ENCODE data around the gene SPARCL1.
"Not testable (repeated sequence)": the region's sequence is repeated elsewhere in the genome, so short reads cannot be mapped to it uniquely, and the experiment has no call there.

The SPARCL1 gene

GRCh38 chr4:87465739-87466366 lies 63.3 kb downstream of the SPARCL1 start:
- no peak for DNase-seq
- Mint-ChIP-seq H3K27ac (no peak overlapping the region), H3K4me3 (no peak overlapping the region), H3K9me3 (no peaks in the 10 kb centered on the region), H3K27me3 (no peaks in the 10 kb centered on the region), H3K36me3 (ENCODE audit: low read depth) (no peaks in the 10 kb centered on the region), H3K4me1 (no peaks in the 10 kb centered on the region)
- no peak for ATAC-seq

DNA sequence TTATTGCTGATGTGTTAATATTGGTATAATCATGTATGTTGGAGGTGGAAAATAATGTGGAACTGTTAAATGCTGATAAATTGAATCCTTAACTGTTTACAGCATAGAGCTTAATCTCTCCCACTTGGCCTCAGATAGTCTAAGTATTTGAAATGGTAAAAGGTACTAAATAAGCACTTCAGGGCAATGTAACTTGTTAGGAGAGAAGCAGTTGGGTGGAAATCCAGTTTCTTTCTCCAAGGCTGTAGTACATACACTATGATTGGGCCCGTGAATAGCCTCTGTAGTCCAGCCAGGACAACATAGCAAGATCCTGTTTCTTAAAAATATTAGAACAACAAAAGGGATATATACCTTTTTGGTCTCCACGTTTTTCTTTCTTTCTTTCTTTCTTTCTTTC lies 67.1 kb downstream of the SPARCL1 start:
- H3K27me3 Mint-ChIP-seq, result no peaks in the 10 kb centered on the region
- DNase-seq, result no peak
- H3K36me3 Mint-ChIP-seq (ENCODE audit: low read depth), result peaks cover 17% of the 10 kb centered on the region
- ATAC-seq, result no peak
- no peak overlapping the region for H3K27ac Mint-ChIP-seq
- H3K9me3 Mint-ChIP-seq, result peaks cover 4% of the 10 kb centered on the region
- no peak overlapping the region for H3K4me3 Mint-ChIP-seq
- no peaks in the 10 kb centered on the region for H3K4me1 Mint-ChIP-seq

- Mint-ChIP-seq H3K9me3 (peaks cover 4% of the 10 kb centered on the region), H3K27me3 (no peaks in the 10 kb centered on the region), H3K4me1 (no peaks in the 10 kb centered on the region), H3K36me3 (ENCODE audit: low read depth) (peaks cover 17% of the 10 kb centered on the region), H3K27ac (no peak overlapping the region), H3K4me3 (no peak overlapping the region)
- no peak for DNase-seq
- ATAC-seq, result no peak
Observed at GRCh38 chr4:87461281-87461700, 67.9 kb downstream of the SPARCL1 start.

DNA sequence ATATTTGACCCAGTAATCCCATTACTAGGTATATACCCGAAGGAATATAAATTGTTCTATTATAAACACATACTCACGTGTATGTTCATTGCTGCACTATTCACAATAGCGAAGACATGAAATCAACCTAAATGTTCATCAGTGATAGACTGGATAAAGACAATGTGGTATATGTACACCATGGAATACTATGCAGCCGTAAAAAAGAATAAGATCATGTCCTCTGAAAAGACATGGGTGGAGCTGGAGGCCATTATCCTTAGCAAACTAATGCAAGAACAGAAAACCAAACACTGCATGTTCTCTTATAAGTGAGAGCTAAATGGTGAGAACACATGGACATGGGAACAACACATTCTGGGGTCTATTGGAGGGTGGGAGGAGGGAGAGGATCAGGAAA lies 70.3 kb downstream of the SPARCL1 start:
- Mint-ChIP-seq H3K4me3 (no peak overlapping the region), H3K36me3 (ENCODE audit: low read depth) (peaks cover 17% of the 10 kb centered on the region), H3K9me3 (peaks cover 4% of the 10 kb centered on the region), H3K27ac (no peak overlapping the region), H3K27me3 (no peaks in the 10 kb centered on the region), H3K4me1 (no peaks in the 10 kb centered on the region)
- ATAC-seq (no peak), DNase-seq (no peak)

DNA sequence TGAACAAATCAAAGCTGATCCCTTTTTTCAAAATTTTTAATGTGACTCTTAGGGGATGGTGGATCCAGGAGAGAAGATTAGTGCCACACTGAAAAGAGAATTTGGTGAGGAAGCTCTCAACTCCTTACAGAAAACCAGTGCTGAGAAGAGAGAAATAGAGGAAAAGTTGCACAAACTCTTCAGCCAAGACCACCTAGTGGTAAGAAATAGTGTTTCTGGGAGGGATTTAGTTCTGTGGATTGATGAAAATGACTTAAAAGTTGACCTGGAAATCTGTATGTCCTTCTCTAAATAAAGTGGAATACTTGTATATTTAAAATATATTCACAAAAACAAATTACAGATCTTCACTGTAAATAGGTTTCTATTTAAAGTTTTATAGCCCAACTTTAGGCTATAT lies 77.6 kb downstream of the SPARCL1 start:
- no peak overlapping the region for H3K4me3 Mint-ChIP-seq
- DNase-seq (no peak), ATAC-seq (no peak)
- H3K4me1 Mint-ChIP-seq, result no peaks in the 10 kb centered on the region
- no peak overlapping the region for H3K27ac Mint-ChIP-seq
- peaks cover 13% of the 10 kb centered on the region for H3K36me3 Mint-ChIP-seq (ENCODE audit: low read depth)
- no peaks in the 10 kb centered on the region for H3K9me3 Mint-ChIP-seq
- no peaks in the 10 kb centered on the region for H3K27me3 Mint-ChIP-seq

GRCh38 chr4:87446375-87446774 lies 82.8 kb downstream of the SPARCL1 start:
- H3K27ac Mint-ChIP-seq, H3K27me3 Mint-ChIP-seq, H3K9me3 Mint-ChIP-seq, ATAC-seq, DNase-seq, H3K4me1 Mint-ChIP-seq, H3K4me3 Mint-ChIP-seq: not testable (repeated sequence)
- H3K36me3 Mint-ChIP-seq (ENCODE audit: low read depth), result peaks cover 30% of the 10 kb centered on the region

- Mint-ChIP-seq H3K36me3 (ENCODE audit: low read depth) (peaks cover 28% of the 10 kb centered on the region), H3K4me3 (no peak overlapping the region), H3K27me3 (no peaks in the 10 kb centered on the region), H3K4me1 (no peaks in the 10 kb centered on the region), H3K9me3 (no peaks in the 10 kb centered on the region), H3K27ac (no peak overlapping the region)
- no peak for ATAC-seq
- no peak for DNase-seq
Observed at GRCh38 chr4:87445964-87446363, 83.2 kb downstream of the SPARCL1 start.

DNA sequence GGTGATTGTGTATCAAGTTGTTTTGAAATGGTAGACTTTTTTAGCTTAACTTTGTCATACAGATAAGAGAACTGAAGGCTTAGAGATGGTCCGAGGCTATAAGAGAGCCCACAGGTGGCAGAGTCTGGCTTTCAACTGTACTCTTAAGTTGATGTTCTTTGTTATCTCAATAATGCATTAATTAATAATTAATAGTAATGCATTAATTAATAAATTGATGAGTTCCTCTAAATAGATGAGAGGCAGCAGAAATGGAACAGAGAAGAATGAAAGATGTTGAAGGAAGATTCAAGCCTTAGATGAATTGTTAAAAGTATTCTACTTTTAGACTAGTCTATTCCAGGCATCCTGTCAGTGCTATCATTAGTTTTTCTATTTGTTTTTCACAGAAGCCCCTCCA lies 84.4 kb downstream of the SPARCL1 start:
- ATAC-seq (no peak), DNase-seq (no peak)
- Mint-ChIP-seq H3K4me3 (no peak overlapping the region), H3K27ac (no peak overlapping the region), H3K9me3 (no peaks in the 10 kb centered on the region), H3K36me3 (ENCODE audit: low read depth) (peaks cover 23% of the 10 kb centered on the region), H3K4me1 (no peaks in the 10 kb centered on the region), H3K27me3 (no peaks in the 10 kb centered on the region)

DNA sequence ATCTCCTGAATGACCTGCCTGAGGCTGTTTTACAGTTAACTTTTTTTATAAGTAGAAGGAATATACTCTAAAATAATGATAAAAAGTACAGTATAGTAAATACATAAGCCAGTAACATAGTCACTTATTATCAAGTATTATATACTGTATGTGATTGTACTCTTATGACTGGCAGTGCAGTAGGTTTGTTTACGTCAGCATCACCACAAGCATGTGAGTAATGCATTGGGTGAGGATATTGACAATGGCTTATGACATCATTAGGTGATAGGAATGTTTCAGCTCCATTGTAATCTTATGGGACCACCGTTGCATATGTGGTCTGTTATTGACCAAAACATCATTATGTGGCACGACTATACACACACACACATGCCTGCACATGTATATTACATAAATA lies 86.3 kb downstream of the SPARCL1 start:
- H3K36me3 Mint-ChIP-seq (ENCODE audit: low read depth), result peaks cover 30% of the 10 kb centered on the region
- H3K9me3 Mint-ChIP-seq, result no peaks in the 10 kb centered on the region
- no peak overlapping the region for H3K27ac Mint-ChIP-seq
- no peak overlapping the region for H3K4me3 Mint-ChIP-seq
- no peaks in the 10 kb centered on the region for H3K27me3 Mint-ChIP-seq
- ATAC-seq (no peak), DNase-seq (no peak)
- no peaks in the 10 kb centered on the region for H3K4me1 Mint-ChIP-seq

DNA sequence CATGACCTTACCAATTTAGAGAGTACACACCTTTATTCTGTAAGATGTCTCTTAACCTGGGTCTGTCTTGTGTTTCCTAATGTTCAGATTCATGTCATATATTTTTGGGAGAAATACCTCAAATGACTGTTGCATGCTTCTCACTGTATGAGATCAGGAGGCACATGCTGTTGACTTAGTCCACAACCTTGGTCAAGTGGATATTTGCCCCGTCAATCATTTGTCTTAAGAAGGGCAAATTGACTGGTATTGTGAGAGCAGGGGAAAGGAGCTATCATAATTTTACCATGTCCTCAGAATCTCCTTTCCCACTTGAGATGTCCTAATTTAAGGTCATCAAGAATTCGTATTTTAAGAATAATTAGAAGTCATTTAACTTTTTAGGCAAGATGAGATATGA lies 95.8 kb downstream of the SPARCL1 start:
- peaks cover 7% of the 10 kb centered on the region for H3K4me1 Mint-ChIP-seq
- no peak for ATAC-seq

GRCh38 chr4:87430038-87430437 lies 99.1 kb downstream of the SPARCL1 start:
- ATAC-seq, result no peak
- H3K27ac Mint-ChIP-seq, result no peak overlapping the region
- no peaks in the 10 kb centered on the region for H3K27me3 Mint-ChIP-seq
- peaks cover 2% of the 10 kb centered on the region for H3K36me3 Mint-ChIP-seq (ENCODE audit: low read depth)
- no peak overlapping the region for H3K4me3 Mint-ChIP-seq
- no peaks in the 10 kb centered on the region for H3K9me3 Mint-ChIP-seq
- peaks cover 21% of the 10 kb centered on the region for H3K4me1 Mint-ChIP-seq
- no peak for DNase-seq

More for the DNA sequence above, 95.8 kb downstream of the SPARCL1 start:
- H3K27me3 Mint-ChIP-seq, result no peaks in the 10 kb centered on the region
- H3K4me3 Mint-ChIP-seq, result no peak overlapping the region
- peaks cover 11% of the 10 kb centered on the region for H3K36me3 Mint-ChIP-seq (ENCODE audit: low read depth)
- no peak for DNase-seq
- no peaks in the 10 kb centered on the region for H3K9me3 Mint-ChIP-seq
- H3K27ac Mint-ChIP-seq, result no peak overlapping the region

DNA sequence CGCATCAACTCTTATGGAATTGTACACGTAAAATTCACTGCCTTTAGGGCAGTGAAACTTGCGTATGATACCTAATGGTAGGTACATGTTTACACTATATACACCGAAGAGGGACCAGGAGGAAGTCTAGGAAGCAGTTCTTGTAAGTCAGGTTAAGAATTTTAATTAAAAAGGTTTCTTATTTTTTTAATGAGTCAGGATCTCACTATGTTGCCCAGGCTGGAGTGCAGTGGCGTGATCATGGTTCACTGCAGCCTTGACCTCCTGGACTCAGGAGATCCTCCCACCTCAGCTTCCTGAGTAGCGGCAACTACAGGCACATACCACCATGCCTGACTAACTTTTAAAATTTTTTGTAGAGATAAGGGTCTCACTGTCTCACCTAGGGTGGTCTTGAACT lies 100.2 kb downstream of the SPARCL1 start:
- Mint-ChIP-seq H3K4me3 (no peak overlapping the region), H3K4me1 (peaks cover 28% of the 10 kb centered on the region), H3K36me3 (ENCODE audit: low read depth) (peaks cover 2% of the 10 kb centered on the region), H3K9me3 (no peaks in the 10 kb centered on the region), H3K27me3 (no peaks in the 10 kb centered on the region), H3K27ac (no peak overlapping the region)
- ATAC-seq (no peak), DNase-seq (no peak)

GRCh38 chr4:87427518-87427868 lies 101.7 kb downstream of the SPARCL1 start:
- H3K9me3 Mint-ChIP-seq, result no peaks in the 10 kb centered on the region
- no peak overlapping the region for H3K4me3 Mint-ChIP-seq
- DNase-seq (no peak), ATAC-seq (no peak)
- no peak overlapping the region for H3K27ac Mint-ChIP-seq
- peaks cover 2% of the 10 kb centered on the region for H3K36me3 Mint-ChIP-seq (ENCODE audit: low read depth)
- H3K4me1 Mint-ChIP-seq, result peaks cover 37% of the 10 kb centered on the region
- H3K27me3 Mint-ChIP-seq, result no peaks in the 10 kb centered on the region

GRCh38 chr4:87426865-87427517 lies 102.2 kb downstream of the SPARCL1 start:
- Mint-ChIP-seq H3K4me1 (peaks cover 41% of the 10 kb centered on the region), H3K4me3 (no peak overlapping the region), H3K27ac (no peak overlapping the region), H3K36me3 (ENCODE audit: low read depth) (peaks cover 2% of the 10 kb centered on the region), H3K9me3 (no peaks in the 10 kb centered on the region), H3K27me3 (no peaks in the 10 kb centered on the region)
- no peak for ATAC-seq
- DNase-seq, result no peak

- peaks cover 46% of the 10 kb centered on the region for H3K4me1 Mint-ChIP-seq
- no peaks in the 10 kb centered on the region for H3K9me3 Mint-ChIP-seq
- no peak overlapping the region for H3K4me3 Mint-ChIP-seq
- ATAC-seq (no peak), DNase-seq (no peak)
- H3K36me3 Mint-ChIP-seq (ENCODE audit: low read depth), result no peaks in the 10 kb centered on the region
- H3K27me3 Mint-ChIP-seq, result no peaks in the 10 kb centered on the region
- no peak overlapping the region for H3K27ac Mint-ChIP-seq
Observed at GRCh38 chr4:87425711-87426110, 103.5 kb downstream of the SPARCL1 start.

Data from activated naive CD8-positive, alpha-beta T cell treated with anti-CD3 and anti-CD28 coated beads, Interleukin-2, amount 50 U/mL, for 24 hours (primary cell).